ENCODE results near the gene PKDCC. TPM values are rescaled to one million over a fixed set of nuclear protein-coding genes. Genes with fewer than 3 reads are reported as not detected.
A peak's percentile ranks its signal among the peaks of the same experiment; 100 is the strongest.

PKDCC gene
- total and polyA plus RNA-seq, 2 of the 8 experiments (the other 6 are each of a cell fraction or from before 2014, with no cell fraction given) = 49.9 to 80.1 TPM

DNA sequence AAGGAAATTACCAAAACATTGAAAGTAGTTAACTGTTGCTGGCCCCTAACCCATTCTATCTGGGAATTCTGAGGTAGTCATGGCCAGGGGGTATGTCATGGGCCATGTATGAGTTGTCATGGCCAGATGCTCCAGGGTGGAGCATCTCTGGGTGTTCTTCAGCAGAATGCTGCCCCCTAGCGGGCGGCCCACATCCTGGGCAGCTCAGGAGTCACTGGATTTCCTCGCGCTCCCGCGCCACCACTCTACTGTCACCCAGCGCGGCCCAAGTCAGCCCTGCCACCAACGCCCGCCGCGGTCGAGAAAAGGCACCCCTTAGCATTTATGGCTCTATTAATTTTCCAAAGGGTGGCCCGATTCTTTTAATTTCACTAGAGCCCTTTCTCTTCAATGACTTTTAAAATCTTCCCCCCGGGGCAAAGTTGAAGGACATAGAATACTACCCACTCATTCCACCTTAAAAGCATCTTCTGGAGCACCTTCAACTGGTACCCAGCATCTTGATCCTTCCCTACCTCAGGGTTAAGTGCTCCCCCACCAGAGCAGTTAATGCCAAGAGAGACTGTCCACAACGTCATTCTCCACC is 41.6 kb downstream of the PKDCC start:
- 61% methylated on average over 16 of the region's 16 CpGs; no CpG with 5 or more reads in 1 of the 2 experiments for WGBS, 2 experiments (ENCODE audit: extremely low coverage in 1 of 2, insufficient coverage in 1 of 2, insufficient read length in 1 of 2, insufficient replicate concordance in 2 of 2, low coverage in 1 of 2, low lambda C conversion rate in 2 of 2, missing lambda C conversion rate in 1 of 2)
- Histone ChIP-seq H3K18ac (ENCODE audit: extremely low read depth, low read length) (no peak overlapping the region), H3K27me3 (replicated peaks in 1 of 4; ENCODE audit: control insufficient read depth in 3 of 4, extremely low read depth in 1 of 4, insufficient read depth in 3 of 4, low read length in 3 of 4) (peaks cover 0 to 5% (median 1%) of the 10 kb centered on the region in 4 experiments; a peak in 4 of 7 replicates), H4K8ac (ENCODE audit: extremely low read depth, insufficient read depth, low read length) (no peak overlapping the region), H3K4me1 (replicated peaks in 1 of 4; ENCODE audit: control insufficient read depth in 3 of 4, insufficient read depth in 4 of 4, low read length in 3 of 4) (peaks cover 0 to 16% (median 4%) of the 10 kb centered on the region in 4 experiments; a peak in 4 of 7 replicates), H2AFZ (ENCODE audit: low read length) (no peak overlapping the region), H3K23ac (ENCODE audit: insufficient read length) (no peak overlapping the region), H3K79me2 (ENCODE audit: control insufficient read depth in 1 of 2, insufficient read depth in 2 of 2, low read length in 2 of 2) (no peaks in the 10 kb centered on the region), H3K56ac (replicated peaks; ENCODE audit: insufficient read length, low read depth, low read length) (no peak overlapping the region), H3K4ac (replicated peaks; ENCODE audit: insufficient read length, low read depth, low read length) (no peak overlapping the region), H2BK120ac (replicated peaks; ENCODE audit: low read depth, low read length) (no peak overlapping the region), H4K5ac (ENCODE audit: insufficient read length, low read depth, low read length) (no peak overlapping the region), H2BK15ac (ENCODE audit: low read length) (no peak overlapping the region), H3K27ac (ENCODE audit: low read depth, low read length) (no peak overlapping the region), H3K4me2 (ENCODE audit: insufficient read depth in 1 of 2, low read depth in 2 of 2, low read length in 2 of 2) (no peak overlapping the region), H2BK5ac (ENCODE audit: low read depth, low read length) (no peak overlapping the region), H3K36me3 (ENCODE audit: control insufficient read depth in 2 of 4, insufficient read depth in 4 of 4, low read length in 3 of 4) (no peaks in the 10 kb centered on the region), H3K79me1 (ENCODE audit: low read depth, low read length) (no peaks in the 10 kb centered on the region), H3K4me3 (ENCODE audit: extremely low read depth in 1 of 4, insufficient read depth in 2 of 4, low read depth in 3 of 4, low read length in 4 of 4) (no peak overlapping the region), H3K9me3 (ENCODE audit: insufficient read depth in 2 of 2, low read depth in 1 of 2, low read length in 1 of 2) (no peaks in the 10 kb centered on the region), H2AK5ac (ENCODE audit: low read depth, low read length) (no peak overlapping the region), H4K20me1 (replicated peaks in 1 of 2; ENCODE audit: control insufficient read depth in 1 of 2, insufficient read depth in 2 of 2, low read length in 2 of 2) (peaks cover 0 to 2% of the 10 kb centered on the region in 2 experiments), H2BK20ac (ENCODE audit: low read length) (no peak overlapping the region), H4K91ac (replicated peaks; ENCODE audit: insufficient read length, low read length) (no peak overlapping the region), H3K9ac (replicated peaks in 1 of 4; ENCODE audit: extremely low read depth in 1 of 4, low read depth in 3 of 4, low read length in 3 of 4) (no peak overlapping the region), H2BK12ac (ENCODE audit: low read depth, low read length) (no peak overlapping the region), H3K14ac (ENCODE audit: insufficient read length) (no peak overlapping the region), H3K23me2 (ENCODE audit: low read depth, low read length) (no peaks in the 10 kb centered on the region)
- DNase-seq (ENCODE audit: low read depth in 1 of 2, low spot score in 2 of 2) = peak; percentile 54 to 92
- POLR2A ChIA-PET (ENCODE audit: partially characterized antibody) = interaction anchor here (0.9 kb wide), 1 partner anchor 35 kb away, joined by 4 read pairs; no protein-coding TSS in a partner anchor
- no peak for FAIRE-seq
- CTCF ChIA-PET (ENCODE audit: partially characterized antibody) = interaction anchor here (0.6 to 25.9 kb wide), 23 partner anchors 11 to 258 kb away, joined by 3 to 890 read pairs (median 5); no protein-coding TSS in a partner anchor
- TF ChIP-seq RBBP5 (IDR thresholded peaks at IDR 0.05; ENCODE audit: borderline replicate concordance, low read depth, low read length) = no peak
- no peak for TF ChIP-seq EGR1 (IDR thresholded peaks at IDR 0.05; ENCODE audit: borderline replicate concordance, low read depth, low read length)
- no peak for TF ChIP-seq RXRA (IDR thresholded peaks at IDR 0.05; ENCODE audit: insufficient read depth, low read depth, low read length)
- TF ChIP-seq, protein P1, sequence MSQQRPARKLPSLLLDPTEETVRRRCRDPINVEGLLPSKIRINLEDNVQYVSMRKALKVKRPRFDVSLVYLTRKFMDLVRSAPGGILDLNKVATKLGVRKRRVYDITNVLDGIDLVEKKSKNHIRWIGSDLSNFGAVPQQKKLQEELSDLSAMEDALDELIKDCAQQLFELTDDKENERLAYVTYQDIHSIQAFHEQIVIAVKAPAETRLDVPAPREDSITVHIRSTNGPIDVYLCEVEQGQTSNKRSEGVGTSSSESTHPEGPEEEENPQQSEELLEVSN (IDR thresholded peaks at IDR 0.05) = no peak
- TF ChIP-seq, protein P2, sequence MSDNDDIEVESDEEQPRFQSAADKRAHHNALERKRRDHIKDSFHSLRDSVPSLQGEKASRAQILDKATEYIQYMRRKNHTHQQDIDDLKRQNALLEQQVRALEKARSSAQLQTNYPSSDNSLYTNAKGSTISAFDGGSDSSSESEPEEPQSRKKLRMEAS (IDR thresholded peaks at IDR 0.05) = no peak
- TF ChIP-seq TBP (IDR thresholded peaks at IDR 0.05; ENCODE audit: low read depth, low read length) = no peak
- no peak for TF ChIP-seq POU5F1 (IDR thresholded peaks at IDR 0.05; ENCODE audit: low read depth, low read length)
- no peak for TF ChIP-seq MAFK (IDR thresholded peaks at IDR 0.05; ENCODE audit: low read depth, low read length)
- no peak for TF ChIP-seq HDAC6 (IDR thresholded peaks at IDR 0.05; ENCODE audit: low read depth, low read length)
- TF ChIP-seq SIRT6 (IDR thresholded peaks at IDR 0.05; ENCODE audit: low read length) = no peak
- no peak for TF ChIP-seq SAP30 (IDR thresholded peaks at IDR 0.05; ENCODE audit: insufficient read depth, insufficient replicate concordance, low read length)
- TF ChIP-seq SP4 (IDR thresholded peaks at IDR 0.05; ENCODE audit: low read length) = no peak
- TF ChIP-seq BACH1 (IDR thresholded peaks at IDR 0.05; ENCODE audit: low read length) = no peak
